ENCODE measurements around the gene TLCD4.

TLCD4 gene

GRCh38 chr1:95126846-95127245, 9.7 kb downstream of the TLCD4 start:
- TF ChIP-seq, protein P1, sequence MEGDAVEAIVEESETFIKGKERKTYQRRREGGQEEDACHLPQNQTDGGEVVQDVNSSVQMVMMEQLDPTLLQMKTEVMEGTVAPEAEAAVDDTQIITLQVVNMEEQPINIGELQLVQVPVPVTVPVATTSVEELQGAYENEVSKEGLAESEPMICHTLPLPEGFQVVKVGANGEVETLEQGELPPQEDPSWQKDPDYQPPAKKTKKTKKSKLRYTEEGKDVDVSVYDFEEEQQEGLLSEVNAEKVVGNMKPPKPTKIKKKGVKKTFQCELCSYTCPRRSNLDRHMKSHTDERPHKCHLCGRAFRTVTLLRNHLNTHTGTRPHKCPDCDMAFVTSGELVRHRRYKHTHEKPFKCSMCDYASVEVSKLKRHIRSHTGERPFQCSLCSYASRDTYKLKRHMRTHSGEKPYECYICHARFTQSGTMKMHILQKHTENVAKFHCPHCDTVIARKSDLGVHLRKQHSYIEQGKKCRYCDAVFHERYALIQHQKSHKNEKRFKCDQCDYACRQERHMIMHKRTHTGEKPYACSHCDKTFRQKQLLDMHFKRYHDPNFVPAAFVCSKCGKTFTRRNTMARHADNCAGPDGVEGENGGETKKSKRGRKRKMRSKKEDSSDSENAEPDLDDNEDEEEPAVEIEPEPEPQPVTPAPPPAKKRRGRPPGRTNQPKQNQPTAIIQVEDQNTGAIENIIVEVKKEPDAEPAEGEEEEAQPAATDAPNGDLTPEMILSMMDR (IDR thresholded peaks at IDR 0.05; ENCODE audit: poor library complexity, severe bottlenecking): no peak
- no peak for ATAC-seq (ENCODE audit: low read depth)
- Histone ChIP-seq H3K4me1 (ENCODE audit: insufficient read depth, poor library complexity, severe bottlenecking) (no peaks in the 10 kb centered on the region), H3K36me3 (ENCODE audit: low read depth) (no peaks in the 10 kb centered on the region), H3K9me3 (ENCODE audit: severe bottlenecking) (no peaks in the 10 kb centered on the region), H3K4me3 (ENCODE audit: severe bottlenecking) (no peak overlapping the region), H3K27ac (ENCODE audit: poor library complexity, severe bottlenecking) (no peak overlapping the region), H3K27me3 (ENCODE audit: insufficient read depth, poor library complexity, severe bottlenecking) (no peaks in the 10 kb centered on the region)
- DNase-seq (ENCODE audit: low spot score): no peak

DNA sequence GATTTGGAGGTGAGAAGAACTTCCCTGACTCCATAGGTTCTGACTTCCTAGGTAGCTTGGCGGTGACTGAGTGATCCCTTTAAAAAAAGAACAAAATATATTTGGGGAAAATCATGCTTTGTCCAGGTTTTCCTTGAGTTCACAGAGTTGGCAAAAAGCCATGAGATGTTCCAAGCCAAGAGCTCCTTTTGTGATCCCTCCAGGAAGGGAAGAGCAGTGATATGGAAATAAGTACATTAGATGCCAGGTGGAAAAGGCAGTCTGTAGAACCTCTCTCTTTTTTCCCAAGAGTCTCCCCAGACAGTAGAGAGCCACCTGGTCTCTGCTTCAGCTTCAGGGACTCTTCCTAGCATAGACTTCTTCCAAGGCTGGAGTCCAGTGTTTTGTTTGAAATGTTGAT, 10.2 kb downstream of the TLCD4 start:
- TF ChIP-seq, protein P1 (IDR thresholded peaks at IDR 0.05; ENCODE audit: poor library complexity, severe bottlenecking): no peak
- H3K36me3 ChIP-seq (ENCODE audit: low read depth): no peaks in the 10 kb centered on the region
- no peak for ATAC-seq (ENCODE audit: low read depth)

DNA sequence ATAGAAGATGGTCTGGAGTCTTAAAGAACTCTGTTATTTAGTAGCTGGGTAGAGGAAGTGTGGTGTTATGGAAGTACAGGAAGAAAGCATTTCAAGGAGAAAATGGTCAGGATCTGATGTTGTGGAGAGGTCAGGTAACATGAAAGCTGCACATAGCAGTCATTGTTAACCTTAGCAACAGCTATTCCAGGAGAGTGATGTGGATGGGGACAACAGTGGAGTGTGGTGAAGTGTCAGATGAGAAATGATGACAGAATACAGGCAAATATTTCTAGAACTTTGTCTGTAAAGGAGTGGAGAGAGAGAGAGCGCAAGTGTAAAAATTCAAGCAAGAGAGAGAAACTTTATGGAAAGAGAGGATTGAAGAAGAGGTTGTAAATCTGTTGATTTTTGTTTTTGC, 15.6 kb downstream of the TLCD4 start:
- no peak for ATAC-seq (ENCODE audit: low read depth)
- no peak overlapping the region for H3K27ac ChIP-seq (ENCODE audit: poor library complexity, severe bottlenecking)
- H3K36me3 ChIP-seq (ENCODE audit: low read depth): no peaks in the 10 kb centered on the region
- H3K9me3 ChIP-seq (ENCODE audit: severe bottlenecking): no peaks in the 10 kb centered on the region
- TF ChIP-seq, protein P1 (IDR thresholded peaks at IDR 0.05; ENCODE audit: poor library complexity, severe bottlenecking): no peak
- no peak for DNase-seq (ENCODE audit: low spot score)
- no peak overlapping the region for H3K4me3 ChIP-seq (ENCODE audit: severe bottlenecking)
- H3K27me3 ChIP-seq (ENCODE audit: insufficient read depth, poor library complexity, severe bottlenecking): no peaks in the 10 kb centered on the region
- H3K4me1 ChIP-seq (ENCODE audit: insufficient read depth, poor library complexity, severe bottlenecking): no peaks in the 10 kb centered on the region

More for the DNA sequence above, 10.2 kb downstream of the TLCD4 start:
- H3K9me3 ChIP-seq (ENCODE audit: severe bottlenecking): no peaks in the 10 kb centered on the region
- no peak for DNase-seq (ENCODE audit: low spot score)
- H3K4me1 ChIP-seq (ENCODE audit: insufficient read depth, poor library complexity, severe bottlenecking): no peaks in the 10 kb centered on the region
- H3K27me3 ChIP-seq (ENCODE audit: insufficient read depth, poor library complexity, severe bottlenecking): no peaks in the 10 kb centered on the region
- H3K4me3 ChIP-seq (ENCODE audit: severe bottlenecking): no peak overlapping the region
- H3K27ac ChIP-seq (ENCODE audit: poor library complexity, severe bottlenecking): no peak overlapping the region

DNA sequence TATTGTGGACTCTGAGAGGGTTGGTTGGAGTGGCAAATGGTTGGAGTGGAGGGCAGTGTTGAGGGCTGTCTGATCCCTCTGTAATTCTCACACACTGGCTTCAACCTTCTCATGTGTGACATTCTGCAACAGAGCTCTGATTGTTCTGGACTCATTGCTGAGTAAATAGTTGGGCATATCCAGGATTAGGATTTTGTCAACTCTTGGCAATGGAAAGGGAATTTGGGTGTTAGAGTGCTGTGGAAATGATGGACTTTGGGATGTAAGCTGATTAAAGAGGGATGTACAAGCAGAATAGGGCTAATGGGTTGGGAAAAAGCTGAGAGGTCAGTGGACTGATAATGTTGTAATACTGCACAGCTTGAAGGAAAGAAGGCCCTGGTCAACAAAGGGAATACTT, 16.5 kb downstream of the TLCD4 start:
- ATAC-seq (ENCODE audit: low read depth) (no peak), DNase-seq (ENCODE audit: low spot score) (no peak)
- Histone ChIP-seq H3K4me3 (ENCODE audit: severe bottlenecking) (no peak overlapping the region), H3K27me3 (ENCODE audit: insufficient read depth, poor library complexity, severe bottlenecking) (no peaks in the 10 kb centered on the region), H3K4me1 (ENCODE audit: insufficient read depth, poor library complexity, severe bottlenecking) (no peaks in the 10 kb centered on the region), H3K9me3 (ENCODE audit: severe bottlenecking) (no peaks in the 10 kb centered on the region), H3K27ac (ENCODE audit: poor library complexity, severe bottlenecking) (no peak overlapping the region), H3K36me3 (ENCODE audit: low read depth) (no peaks in the 10 kb centered on the region)
- TF ChIP-seq, protein P1 (IDR thresholded peaks at IDR 0.05; ENCODE audit: poor library complexity, severe bottlenecking): no peak

GRCh38 chr1:95138223-95138622, 21.1 kb downstream of the TLCD4 start:
- Histone ChIP-seq H3K27ac (ENCODE audit: poor library complexity, severe bottlenecking) (no peak overlapping the region), H3K36me3 (ENCODE audit: low read depth) (no peaks in the 10 kb centered on the region), H3K4me3 (ENCODE audit: severe bottlenecking) (no peak overlapping the region), H3K9me3 (ENCODE audit: severe bottlenecking) (no peaks in the 10 kb centered on the region), H3K27me3 (ENCODE audit: insufficient read depth, poor library complexity, severe bottlenecking) (no peaks in the 10 kb centered on the region), H3K4me1 (ENCODE audit: insufficient read depth, poor library complexity, severe bottlenecking) (no peaks in the 10 kb centered on the region)
- ATAC-seq (ENCODE audit: low read depth): no peak
- TF ChIP-seq, protein P1 (IDR thresholded peaks at IDR 0.05; ENCODE audit: poor library complexity, severe bottlenecking): no peak
- DNase-seq (ENCODE audit: low spot score): no peak
